Heart right ventricle (tissue), 16 donors: ENCODE data around the gene P2RX3. TPM values are rescaled to one million over a fixed set of nuclear protein-coding genes. Genes with fewer than 3 reads are reported as not detected.
A peak's percentile ranks its signal among the peaks of the same experiment; 100 is the strongest.
"Not testable (repeated sequence)": the region's sequence is repeated elsewhere in the genome, so short reads cannot be mapped to it uniquely, and the experiment has no call there.

Source experiments
- ATAC-seq, 8 donors: fragments of 200-7000 bp; cut with Tn5 transposase; one replicate each; pipeline ENCODE4 v1.9.1; 2020; ENCODE audit warnings: mild to moderate bottlenecking in 8 of 8, moderate library complexity in 8 of 8, moderate number of reproducible peaks in 1 of 8
- DNase-seq, 2 donors: peaks; one replicate each; pipeline ENCODE4 v3.0.0-alpha.2; 2020
- H3K27ac ChIP-seq, 10 donors: fragments of 200-600 bp; sonication (generic) in 2 of 10; one replicate each; pipeline versions ENCODE4 v1.5.0 to v1.8.0; 2020 to 2022; ENCODE audit warnings: mild to moderate bottlenecking in 3 of 10
- H3K27me3 ChIP-seq, 7 donors: fragments of 200-600 bp; one replicate each; pipeline ENCODE4 v1.8.0; 2021 to 2022; ENCODE audit warnings: mild to moderate bottlenecking in 2 of 7
- H3K36me3 ChIP-seq, 9 donors: fragments of 200-600 bp; sonication (generic) in 1 of 9; one replicate each; pipeline versions ENCODE4 v1.5.0 to v1.8.0; 2020 to 2022; ENCODE audit warnings: mild to moderate bottlenecking in 2 of 9
- H3K4me1 ChIP-seq, 9 donors: fragments of 200-600 bp; sonication (generic) in 1 of 9; one replicate each; pipeline versions ENCODE4 v1.5.0 to v1.8.0; 2020 to 2022; ENCODE audit warnings: mild to moderate bottlenecking in 4 of 9
- H3K4me3 ChIP-seq, 10 donors: fragments of 200-600 bp; sonication (generic) in 2 of 10; one replicate each; pipeline versions ENCODE4 v1.5.0 to v1.8.0; 2020 to 2022; ENCODE audit warnings: mild to moderate bottlenecking in 7 of 10, moderate library complexity in 2 of 10
- H3K9me3 ChIP-seq, 11 donors: fragments of 200-600 bp in 10 of 11; sonication (generic) in 2 of 11; one replicate each; pipeline versions ENCODE4 v1.5.0 to v1.8.0; 2013 to 2022; ENCODE audit warnings: mild to moderate bottlenecking in 2 of 11, control low read depth in 1 of 11, moderate library complexity in 1 of 11
- CTCF ChIP-seq, 9 donors: fragments of 200-600 bp; sonication (generic) in 2 of 9; IDR thresholded peaks; one replicate each; pipeline versions ENCODE4 v1.5.0 to v1.8.0; 2021 to 2022; ENCODE audit warnings: antibody characterized with exemption in 9 of 9, mild to moderate bottlenecking in 5 of 9, moderate library complexity in 1 of 9
- WGBS, 2 donors: extraction: QIAGEN DNeasy Blood & Tissue Kit; methylation state at CpG; one replicate each; pipeline ENCODE4 v1.1.7; 2013; ENCODE audit warnings: inconsistent platforms in 1 of 2; 5-methylcytosine and 5-hydroxymethylcytosine counted together
- intact Hi-C, 10 donors: fragments of 100-400 bp; cut with DNase I; formaldehyde crosslinking; loops; one replicate each; pipeline versions ENCODE4 v1.11.1 to v1.14.2; 2022
- polyA plus RNA-seq, 2 donors: library from polyadenylated mRNA; stranded (reverse); fragments of 200-250 nt; gene quantifications; one replicate each; pipeline ENCODE4 v1.2.3, GENCODE V29; 2013
- total RNA-seq, 10 donors: library from RNA; stranded (reverse); fragmentation: NEBNext Ultra II Directional in 3 of 10; extraction: Animal tissue kit (Norgen Biotek cat#: 25700) in 3 of 10; gene quantifications; one replicate each; pipeline versions ENCODE4 v1.2.1 to v1.2.4, GENCODE V29; 2021 to 2023
- donor health status: Arrhythmogenic right ventricular cardiomyopathy.
- donor health status: ischemic (EF 13 %, LVEDD 7.1; RV severe dilation, severe dysfunction).
- donor health status: healthy with polysubstance abuse.
- donor health status: DM: no; HTN: yes; CAD: no.
- donor health status: DM: no; HTN: no; CAD: no.
- donor health status: ischemic (EF 25% LVEDD 6.9; RV normal size, moderate dysfunction).
- donor health status: ischemic (EF 25% LVEDD 5.7; RV mildly dilated, moderate dysfunction).
- donor health status: healthy.
- donor health status: DM: yes; HTN: yes; CAD: no.
- donor health status: Ischemic cardiomyopathy.
- donor health status: ischemic (EF 35%, LVEDD 5.7; RV mildly dilated, moderate dysfunction).
- donor health status: nonischemic (EF 11% LVEDD 7.7; RV severe dilation, severe dysfunction).
- donor health status: DM: yes; HTN: yes; CAD: no.
- donor health status: PGD.
- donor health status: ischemic (EF 29% LVEDD 5.4; RV normal size, mild dysfunction).
- donor health status: nonischemic (EF 23%, LVEDD 6.1; RV moderate dilation, normal function).

The P2RX3 gene
- total and polyA plus RNA-seq, 12 donors, result 0.32 to 5.1 (median 1.4) TPM

DNA sequence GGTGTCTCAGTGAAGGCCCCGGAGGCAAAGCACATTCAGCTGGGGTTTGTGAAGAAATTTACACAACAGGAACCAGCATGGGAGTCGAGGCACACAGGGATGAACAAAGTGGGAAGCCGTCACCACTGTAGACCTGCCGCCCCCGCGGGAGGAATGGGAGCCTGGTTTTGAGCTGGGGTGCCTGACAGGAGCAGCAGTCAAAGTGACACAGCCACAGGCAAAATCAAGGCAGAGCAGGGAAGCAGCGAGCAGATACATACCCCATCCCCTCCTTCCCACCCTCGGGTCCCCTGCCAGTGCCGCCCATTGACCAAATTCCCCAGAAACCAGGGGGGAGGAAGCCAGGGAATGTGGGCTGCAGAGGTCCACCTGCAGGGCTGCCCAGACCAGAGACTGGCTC, 20.8 kb downstream of the P2RX3 start:
- H3K4me1 ChIP-seq, result peaks cover 0 to 36% (median 12%) of the 10 kb centered on the region in 9 donors
- no peak for DNase-seq
- H3K4me3 ChIP-seq, result no peak overlapping the region
- H3K9me3 ChIP-seq, result no peaks in the 10 kb centered on the region
- peak in 4 of 8 donors; percentile 12 to 17 (median 16) for ATAC-seq
- H3K36me3 ChIP-seq, result no peaks in the 10 kb centered on the region
- no peaks in the 10 kb centered on the region for H3K27me3 ChIP-seq
- no peak for TF ChIP-seq CTCF (IDR thresholded peaks at IDR 0.05)
- 75 to 76% methylated on average over 9 of the region's 9 CpGs for WGBS, 2 donors
- intact Hi-C loops, result loop anchor here in 2 of 10 donors (5.0 to 10.0 kb wide), 2 partner anchors 48 to 96 kb away; no protein-coding TSS in a partner anchor
- H3K27ac ChIP-seq, result peak overlapping the region in 2 of 10 donors; percentile 22 to 50

DNA sequence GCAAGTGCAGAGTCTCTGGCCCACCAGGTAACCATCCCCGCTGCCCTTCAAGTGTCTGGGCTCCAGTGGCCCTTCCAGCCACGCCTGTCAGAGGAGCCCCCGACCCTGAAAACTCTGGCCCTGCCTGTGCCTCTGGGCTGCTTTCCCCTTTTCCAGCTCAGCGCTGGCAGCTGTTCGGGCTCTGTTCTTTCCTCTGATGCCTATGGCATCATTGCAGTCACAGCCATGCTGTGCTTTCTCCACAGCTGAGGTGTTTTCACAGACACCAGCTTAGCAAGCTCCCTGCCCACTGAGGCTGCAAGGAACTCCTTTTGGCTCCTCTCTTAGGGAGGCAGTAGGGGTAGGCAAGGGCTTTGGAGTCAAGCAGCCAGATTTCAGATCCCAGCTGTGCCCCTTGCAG, 21.2 kb downstream of the P2RX3 start:
- intact Hi-C loops, result loop anchor here in 2 of 10 donors (5.0 to 10.0 kb wide), 2 partner anchors 48 to 95 kb away; no protein-coding TSS in a partner anchor

GRCh38 chr11:57359896-57360690, 21.9 kb downstream of the P2RX3 start:
- WGBS, 2 donors, result 91 to 93% methylated on average over 9 of the region's 9 CpGs
- no peak overlapping the region for H3K27ac ChIP-seq
- peaks cover 0 to 26% (median 12%) of the 10 kb centered on the region in 9 donors for H3K4me1 ChIP-seq
- ATAC-seq (no peak), DNase-seq (no peak)
- no peak for TF ChIP-seq CTCF (IDR thresholded peaks at IDR 0.05)
- H3K36me3 ChIP-seq, result no peaks in the 10 kb centered on the region
- intact Hi-C loops, result loop anchor here in 2 of 10 donors (5.0 to 10.0 kb wide), 2 partner anchors 47 to 95 kb away; no protein-coding TSS in a partner anchor
- no peaks in the 10 kb centered on the region for H3K9me3 ChIP-seq
- no peaks in the 10 kb centered on the region for H3K27me3 ChIP-seq
- no peak overlapping the region for H3K4me3 ChIP-seq

More for the DNA sequence above, 21.2 kb downstream of the P2RX3 start:
- H3K27ac ChIP-seq, result peak overlapping the region in 2 of 10 donors; percentile 22 to 50
- 84 to 88% methylated on average over 5 of the region's 5 CpGs for WGBS, 2 donors
- no peak for TF ChIP-seq CTCF (IDR thresholded peaks at IDR 0.05)
- H3K4me3 ChIP-seq, result no peak overlapping the region
- peaks cover 0 to 32% (median 12%) of the 10 kb centered on the region in 9 donors for H3K4me1 ChIP-seq
- H3K9me3 ChIP-seq, result no peaks in the 10 kb centered on the region
- H3K27me3 ChIP-seq, result no peaks in the 10 kb centered on the region
- no peak for DNase-seq
- no peaks in the 10 kb centered on the region for H3K36me3 ChIP-seq
- ATAC-seq, result peak in 2 of 8 donors; percentile 8 to 9

GRCh38 chr11:57360991-57361390, 22.8 kb downstream of the P2RX3 start:
- no peaks in the 10 kb centered on the region for H3K36me3 ChIP-seq
- 92 to 96% methylated on average over 8 of the region's 8 CpGs for WGBS, 2 donors
- DNase-seq (no peak), ATAC-seq (no peak)
- no peak for TF ChIP-seq CTCF (IDR thresholded peaks at IDR 0.05)
- no peak overlapping the region for H3K4me3 ChIP-seq
- H3K9me3 ChIP-seq, result no peaks in the 10 kb centered on the region
- intact Hi-C loops, result no loop called here
- peaks cover 0 to 26% (median 12%) of the 10 kb centered on the region in 9 donors for H3K4me1 ChIP-seq
- no peaks in the 10 kb centered on the region for H3K27me3 ChIP-seq
- no peak overlapping the region for H3K27ac ChIP-seq

DNA sequence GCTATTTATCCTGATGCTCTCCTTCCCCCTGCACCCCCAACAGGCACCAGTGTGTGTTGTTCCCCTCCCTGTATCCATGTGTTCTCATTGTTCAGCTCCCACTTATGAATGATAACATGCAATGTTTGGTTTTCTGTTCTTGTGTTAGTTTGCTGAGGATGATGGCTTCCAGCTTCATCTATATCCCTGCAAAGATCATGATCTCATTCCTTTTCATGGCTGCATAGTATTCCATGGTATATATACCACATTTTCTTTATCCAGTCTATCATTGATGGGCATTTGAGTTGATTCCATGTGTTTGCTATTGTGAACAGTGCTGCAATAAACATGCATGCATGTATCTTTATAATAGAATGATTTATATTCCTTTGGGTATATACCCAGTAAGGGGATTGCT, 23.3 kb downstream of the P2RX3 start:
- ATAC-seq, H3K36me3 ChIP-seq, H3K9me3 ChIP-seq, H3K27ac ChIP-seq, H3K4me3 ChIP-seq, intact Hi-C loops, DNase-seq, H3K27me3 ChIP-seq: not testable (repeated sequence)
- H3K4me1 ChIP-seq, result peaks cover 0 to 26% (median 12%) of the 10 kb centered on the region in 9 donors
